Cardiac muscle cell (in vitro differentiated cells and primary cell): ENCODE measurements around the gene GDAP1L1. TPM values are rescaled to one million over a fixed set of nuclear protein-coding genes. Genes with fewer than 3 reads are reported as not detected.

ENCODE experiments used
- DNase-seq, 2 donors: peaks; one replicate each; pipeline versions ENCODE4 v3.0.0 to v3.0.0-alpha.2; 2010 to 2017; ENCODE audit warnings: low read depth in 1 of 2, low spot score in 1 of 2
- H3K27ac ChIP-seq: fragments of 200-600 bp; sonication (generic); 2 replicates; pipeline ENCODE4 v1.5.1; 2016
- H3K27me3 ChIP-seq: fragments of 200-600 bp; sonication (generic); 2 replicates; pipeline ENCODE4 v1.6.0; 2016; ENCODE audit warnings: control low read depth
- H3K36me3 ChIP-seq: fragments of 200-600 bp; sonication (generic); 2 replicates; pipeline ENCODE4 v1.5.1; 2016; ENCODE audit warnings: control low read depth
- H3K4me1 ChIP-seq: fragments of 200-600 bp; sonication (generic); 2 replicates; pipeline ENCODE4 v1.8.1; 2017; ENCODE audit warnings: low read depth, mild to moderate bottlenecking, mixed run types
- H3K4me3 ChIP-seq: fragments of 200-600 bp; sonication (generic); 2 replicates; pipeline ENCODE4 v1.5.1; 2016; ENCODE audit warnings: mild to moderate bottlenecking
- H3K9me3 ChIP-seq: fragments of 200-600 bp; sonication (generic); 2 replicates; pipeline ENCODE4 v1.5.1; 2017; ENCODE audit warnings: low read depth, mild to moderate bottlenecking, control low read depth
- CTCF ChIP-seq: IDR thresholded peaks from 2 replicates; pipeline ENCODE4 v1.5.1; 2012; ENCODE audit warnings: low read depth, mild to moderate bottlenecking, low read length
- polyA plus RNA-seq: library from polyadenylated mRNA; unstranded; fragments of >200 nt; fragmentation: Nextera tagmentation; extraction: Ambion mirVana; gene quantifications from 2 replicates; pipeline ENCODE4 v1.2.1, GENCODE V29; 2016
- total RNA-seq: library from RNA; depleted of rRNA; stranded (reverse); fragments of >200 nt; gene quantifications from 2 replicates; pipeline ENCODE4 v1.2.3, GENCODE V29; 2016

Gene GDAP1L1
- total and polyA plus RNA-seq, 2 experiments from 2014 or later, result 0.86 to 5.2 TPM

GRCh38 chr20:44208165-44208564 lies 38.9 kb upstream of the GDAP1L1 start:
- no peak for DNase-seq
- Histone ChIP-seq H3K36me3 (peaks cover 2% of the 10 kb centered on the region), H3K4me1 (peaks cover 38% of the 10 kb centered on the region), H3K27ac (peak overlapping the region; percentile 98), H3K27me3 (no peaks in the 10 kb centered on the region), H3K9me3 (no peaks in the 10 kb centered on the region), H3K4me3 (no peak overlapping the region)
- no peak for TF ChIP-seq CTCF

- Histone ChIP-seq H3K27ac (peak overlapping the region; percentile 98), H3K4me1 (peaks cover 32% of the 10 kb centered on the region), H3K27me3 (no peaks in the 10 kb centered on the region), H3K36me3 (peaks cover 2% of the 10 kb centered on the region), H3K4me3 (peak overlapping the region; percentile 73), H3K9me3 (no peaks in the 10 kb centered on the region)
- peak in 1 of 2 donors; percentile 12 for DNase-seq
- no peak for TF ChIP-seq CTCF
These were observed 38.3 kb upstream of the GDAP1L1 start for GRCh38 chr20:44208770-44209169.

- no peak for TF ChIP-seq CTCF
- peak overlapping the region; percentile 73 for H3K4me3 ChIP-seq
- no peaks in the 10 kb centered on the region for H3K27me3 ChIP-seq
- H3K9me3 ChIP-seq, result no peaks in the 10 kb centered on the region
- peaks cover 2% of the 10 kb centered on the region for H3K36me3 ChIP-seq
- H3K27ac ChIP-seq, result peak overlapping the region; percentile 98
- peaks cover 30% of the 10 kb centered on the region for H3K4me1 ChIP-seq
- peak; percentile 41 to 71 for DNase-seq
These were observed 37.3 kb upstream of the GDAP1L1 start for GRCh38 chr20:44209686-44210405.

- peak within 1 kb of the TSS; percentile 98 for H3K27ac ChIP-seq
- H3K9me3 ChIP-seq, result no peaks in the 10 kb centered on the region
- TF ChIP-seq CTCF, result no peak
- no peaks in the 10 kb centered on the region for H3K27me3 ChIP-seq
- peaks cover 2% of the 10 kb centered on the region for H3K36me3 ChIP-seq
- H3K4me3 ChIP-seq, result peak within 1 kb of the TSS; percentile 73
- peaks cover 30% of the 10 kb centered on the region for H3K4me1 ChIP-seq
- DNase-seq, result peak; percentile 98
These were observed 36.5 kb upstream of the GDAP1L1 start, which contains the start of gene OSER1 for GRCh38 chr20:44210406-44211176. Gene OSER1 (minus strand): TSS chr20:44210771. CDS start chr20:44206957, 3,814 bp downstream.

GRCh38 chr20:44211177-44212039 lies 35.7 kb upstream of the GDAP1L1 start:
- Histone ChIP-seq H3K27me3 (no peaks in the 10 kb centered on the region), H3K4me3 (peak overlapping the region; percentile 73), H3K9me3 (no peaks in the 10 kb centered on the region), H3K27ac (peak overlapping the region; percentile 98), H3K36me3 (no peaks in the 10 kb centered on the region), H3K4me1 (peaks cover 30% of the 10 kb centered on the region)
- TF ChIP-seq CTCF, result no peak
- DNase-seq, result peak in 1 of 2 donors; percentile 40
